ENCODE measurements around the gene INTS7. TPM values are rescaled to one million over a fixed set of nuclear protein-coding genes. Genes with fewer than 3 reads are reported as not detected.

INTS7 gene
- polyA plus RNA-seq, 1 donor (not counting 4 experiments of a cell fraction or from before 2014, with no cell fraction given), result 27.2 TPM

DNA sequence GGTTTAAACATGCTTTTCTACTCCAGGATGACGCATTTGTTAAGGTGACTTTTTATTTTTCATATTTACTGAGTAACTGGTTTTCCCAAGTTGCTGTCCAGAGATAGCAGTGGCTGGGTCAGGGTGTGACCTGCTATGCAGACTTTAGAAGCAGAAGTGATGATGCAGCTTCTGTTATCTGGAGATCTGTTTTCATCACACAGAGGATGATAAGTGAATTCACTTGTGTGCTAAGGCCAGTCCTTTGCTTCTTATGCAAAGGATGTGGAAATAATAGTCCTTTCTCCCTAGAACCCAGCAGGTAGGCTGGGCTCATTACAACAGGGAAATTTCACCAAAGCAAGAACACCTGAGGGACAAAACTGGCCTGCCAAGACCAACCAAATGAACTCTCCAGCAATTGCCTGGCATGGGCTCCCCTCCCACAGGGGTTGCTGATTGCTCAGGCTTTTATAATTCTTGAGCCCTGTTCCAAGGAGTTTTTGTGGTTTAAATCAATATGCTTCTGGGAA, 107.0 kb downstream of the INTS7 start:
- Histone ChIP-seq H2AFZ (ENCODE audit: control insufficient read depth, low read length) (no peak overlapping the region), H3K27ac (ENCODE audit: control insufficient read depth, insufficient read depth, low read length) (peak overlapping the region; percentile 65), H3K4me3 (ENCODE audit: control insufficient read depth in 2 of 3, extremely low read depth in 1 of 3, insufficient read depth in 2 of 3, low read depth in 1 of 3, low read length in 3 of 3) (no peak overlapping the region), H3K4me1 (ENCODE audit: control insufficient read depth, extremely low read depth, insufficient read depth, low read length) (peaks cover 36% of the 10 kb centered on the region), H4K20me1 (ENCODE audit: control insufficient read depth, extremely low read depth, insufficient read depth, low read length) (no peaks in the 10 kb centered on the region), H3K79me2 (ENCODE audit: control insufficient read depth, insufficient read depth, low read length) (no peaks in the 10 kb centered on the region), H3K9me3 (ENCODE audit: control insufficient read depth, low read depth, low read length) (no peaks in the 10 kb centered on the region), H3K36me3 (ENCODE audit: control insufficient read depth in 2 of 2, extremely low read depth in 1 of 2, insufficient read depth in 2 of 2, low read length in 2 of 2) (no peaks in the 10 kb centered on the region), H3K27me3 (ENCODE audit: control insufficient read depth, extremely low read depth, insufficient read depth, low read length) (no peaks in the 10 kb centered on the region), H3K4me2 (ENCODE audit: control insufficient read depth, extremely low read depth, insufficient read depth, low read depth, low read length) (peak overlapping the region; percentile 15), H3K9ac (ENCODE audit: control insufficient read depth, extremely low read depth, insufficient read depth, low read length) (no peak overlapping the region), H3K9me1 (ENCODE audit: control insufficient read depth, extremely low read depth, insufficient read depth, low read length) (no peaks in the 10 kb centered on the region)
- dilution Hi-C loops (cut with MboI; ENCODE audit: extremely low pct_ligation_motif_present, low sequenced_read_pairs), result no loop called here
- FAIRE-seq (peak; percentile 58), DNase-seq (ENCODE audit: low read depth, low spot score) (peak; percentile 68)
- TF ChIP-seq CTCF (optimal IDR thresholded peaks at IDR 0.05 in 1 of 3, IDR thresholded peaks at IDR 0.05 in 1 of 3, conservative IDR thresholded peaks at IDR 0.05 in 1 of 3; ENCODE audit: extremely low read depth in 1 of 3, insufficient read depth in 2 of 3, low read length in 3 of 3), result no peak
- TF ChIP-seq EZH2 (IDR thresholded peaks at IDR 0.05; ENCODE audit: low read length), result no peak

GRCh38 chr1:211925016-211925415, 110.3 kb downstream of the INTS7 start:
- H4K20me1 ChIP-seq (ENCODE audit: control insufficient read depth, extremely low read depth, insufficient read depth, low read length), result no peaks in the 10 kb centered on the region
- H3K9ac ChIP-seq (ENCODE audit: control insufficient read depth, extremely low read depth, insufficient read depth, low read length), result no peak overlapping the region
- FAIRE-seq, result no peak
- dilution Hi-C loops (cut with MboI; ENCODE audit: extremely low pct_ligation_motif_present, low sequenced_read_pairs), result no loop called here
- H3K9me1 ChIP-seq (ENCODE audit: control insufficient read depth, extremely low read depth, insufficient read depth, low read length), result no peaks in the 10 kb centered on the region
- no peak overlapping the region for H3K4me3 ChIP-seq (ENCODE audit: control insufficient read depth in 2 of 3, extremely low read depth in 1 of 3, insufficient read depth in 2 of 3, low read depth in 1 of 3, low read length in 3 of 3)
- H3K4me2 ChIP-seq (ENCODE audit: control insufficient read depth, extremely low read depth, insufficient read depth, low read depth, low read length), result no peak overlapping the region
- no peak overlapping the region for H3K27ac ChIP-seq (ENCODE audit: control insufficient read depth, insufficient read depth, low read length)
- no peaks in the 10 kb centered on the region for H3K9me3 ChIP-seq (ENCODE audit: control insufficient read depth, low read depth, low read length)
- H3K79me2 ChIP-seq (ENCODE audit: control insufficient read depth, insufficient read depth, low read length), result no peaks in the 10 kb centered on the region
- H3K4me1 ChIP-seq (ENCODE audit: control insufficient read depth, extremely low read depth, insufficient read depth, low read length), result peaks cover 36% of the 10 kb centered on the region
- H2AFZ ChIP-seq (ENCODE audit: control insufficient read depth, low read length), result no peak overlapping the region
- DNase-seq (ENCODE audit: low read depth, low spot score), result peak; percentile 60
- H3K36me3 ChIP-seq (ENCODE audit: control insufficient read depth in 2 of 2, extremely low read depth in 1 of 2, insufficient read depth in 2 of 2, low read length in 2 of 2), result no peaks in the 10 kb centered on the region
- TF ChIP-seq CTCF (optimal IDR thresholded peaks at IDR 0.05 in 1 of 3, IDR thresholded peaks at IDR 0.05 in 1 of 3, conservative IDR thresholded peaks at IDR 0.05 in 1 of 3; ENCODE audit: extremely low read depth in 1 of 3, insufficient read depth in 2 of 3, low read length in 3 of 3) (no peak), EZH2 (IDR thresholded peaks at IDR 0.05; ENCODE audit: low read length) (no peak)
- H3K27me3 ChIP-seq (ENCODE audit: control insufficient read depth, extremely low read depth, insufficient read depth, low read length), result no peaks in the 10 kb centered on the region
